ENCODE measurements around the gene TMEM184B. TPM values are rescaled to one million over a fixed set of nuclear protein-coding genes. Genes with fewer than 3 reads are reported as not detected.

Gene TMEM184B
- total RNA-seq, 1 donor from 2014 or later, result 121 TPM

DNA sequence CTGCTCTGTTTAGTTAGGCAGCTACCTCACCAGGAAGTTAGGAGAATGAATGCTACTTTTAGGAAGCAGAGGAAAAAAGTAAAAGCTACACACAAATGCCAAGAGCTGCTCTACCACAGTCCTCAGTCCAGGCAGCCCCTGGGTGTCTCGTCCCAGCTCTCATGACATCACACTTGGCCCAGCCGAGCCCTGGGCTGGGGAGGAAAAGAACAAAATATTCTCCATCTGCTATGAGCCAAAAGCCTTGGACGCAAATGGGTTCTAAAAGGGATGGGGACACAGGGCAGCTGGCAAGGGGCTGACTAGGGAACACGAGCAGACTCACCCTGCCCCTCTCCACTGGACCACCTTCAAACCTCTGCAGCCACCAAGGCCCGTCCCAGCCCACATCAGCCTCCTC lies 26.1 kb downstream of the TMEM184B start:
- Mint-ChIP-seq H3K4me3 (ENCODE audit: unreplicated experiment) (no peak overlapping the region), H3K27me3 (ENCODE audit: low read depth) (no peaks in the 10 kb centered on the region), H3K9me3 (ENCODE audit: low read depth) (no peaks in the 10 kb centered on the region), H3K36me3 (ENCODE audit: low read depth) (peaks cover 23% of the 10 kb centered on the region), H3K4me1 (ENCODE audit: low read depth) (peaks cover 33% of the 10 kb centered on the region), H3K27ac (ENCODE audit: unreplicated experiment) (no peak overlapping the region)
- TF ChIP-seq, protein P1, sequence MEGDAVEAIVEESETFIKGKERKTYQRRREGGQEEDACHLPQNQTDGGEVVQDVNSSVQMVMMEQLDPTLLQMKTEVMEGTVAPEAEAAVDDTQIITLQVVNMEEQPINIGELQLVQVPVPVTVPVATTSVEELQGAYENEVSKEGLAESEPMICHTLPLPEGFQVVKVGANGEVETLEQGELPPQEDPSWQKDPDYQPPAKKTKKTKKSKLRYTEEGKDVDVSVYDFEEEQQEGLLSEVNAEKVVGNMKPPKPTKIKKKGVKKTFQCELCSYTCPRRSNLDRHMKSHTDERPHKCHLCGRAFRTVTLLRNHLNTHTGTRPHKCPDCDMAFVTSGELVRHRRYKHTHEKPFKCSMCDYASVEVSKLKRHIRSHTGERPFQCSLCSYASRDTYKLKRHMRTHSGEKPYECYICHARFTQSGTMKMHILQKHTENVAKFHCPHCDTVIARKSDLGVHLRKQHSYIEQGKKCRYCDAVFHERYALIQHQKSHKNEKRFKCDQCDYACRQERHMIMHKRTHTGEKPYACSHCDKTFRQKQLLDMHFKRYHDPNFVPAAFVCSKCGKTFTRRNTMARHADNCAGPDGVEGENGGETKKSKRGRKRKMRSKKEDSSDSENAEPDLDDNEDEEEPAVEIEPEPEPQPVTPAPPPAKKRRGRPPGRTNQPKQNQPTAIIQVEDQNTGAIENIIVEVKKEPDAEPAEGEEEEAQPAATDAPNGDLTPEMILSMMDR (IDR thresholded peaks at IDR 0.05), result no peak
- DNase-seq (ENCODE audit: low spot score), result no peak

- Mint-ChIP-seq H3K9me3 (ENCODE audit: low read depth) (no peaks in the 10 kb centered on the region), H3K4me3 (ENCODE audit: unreplicated experiment) (no peak overlapping the region), H3K36me3 (ENCODE audit: low read depth) (peaks cover 23% of the 10 kb centered on the region), H3K27ac (ENCODE audit: unreplicated experiment) (no peak overlapping the region), H3K27me3 (ENCODE audit: low read depth) (no peaks in the 10 kb centered on the region), H3K4me1 (ENCODE audit: low read depth) (peaks cover 39% of the 10 kb centered on the region)
- TF ChIP-seq, protein P1 (IDR thresholded peaks at IDR 0.05), result no peak
- DNase-seq (ENCODE audit: low spot score), result no peak
Observed at GRCh38 chr22:38246046-38246658, 26.7 kb downstream of the TMEM184B start.

DNA sequence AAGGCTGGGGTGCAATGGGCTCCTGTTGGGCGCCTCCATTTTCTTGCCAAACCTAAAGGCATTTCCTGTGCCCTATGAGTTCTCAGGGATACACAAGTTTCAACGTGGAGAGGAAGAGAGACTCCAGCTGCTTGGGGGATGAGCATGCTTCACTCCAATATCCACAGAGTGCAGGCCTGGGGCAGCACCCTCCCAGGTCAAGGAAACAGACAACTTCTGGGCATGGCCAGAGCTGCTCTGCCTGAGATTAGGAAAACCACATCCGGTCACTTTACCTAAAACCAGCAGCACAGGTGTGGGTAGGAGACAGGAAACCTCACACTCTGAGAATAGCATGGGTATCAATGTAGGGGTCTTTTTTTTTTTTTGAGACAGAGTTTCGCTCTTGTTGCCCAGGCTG lies 28.7 kb downstream of the TMEM184B start:
- H3K27ac Mint-ChIP-seq (ENCODE audit: unreplicated experiment), result no peak overlapping the region
- TF ChIP-seq, protein P1 (IDR thresholded peaks at IDR 0.05), result no peak
- DNase-seq (ENCODE audit: low spot score), result no peak

GRCh38 chr22:38243007-38243765 lies 29.6 kb downstream of the TMEM184B start:
- Mint-ChIP-seq H3K36me3 (ENCODE audit: low read depth) (peaks cover 22% of the 10 kb centered on the region), H3K27ac (ENCODE audit: unreplicated experiment) (peak overlapping the region; percentile 74), H3K4me3 (ENCODE audit: unreplicated experiment) (no peak overlapping the region), H3K9me3 (ENCODE audit: low read depth) (no peaks in the 10 kb centered on the region), H3K4me1 (ENCODE audit: low read depth) (peaks cover 54% of the 10 kb centered on the region), H3K27me3 (ENCODE audit: low read depth) (no peaks in the 10 kb centered on the region)
- DNase-seq (ENCODE audit: low spot score), result no peak
- TF ChIP-seq, protein P1 (IDR thresholded peaks at IDR 0.05), result no peak

More for the DNA sequence above, 28.7 kb downstream of the TMEM184B start:
- Mint-ChIP-seq H3K4me3 (ENCODE audit: unreplicated experiment) (no peak overlapping the region), H3K27me3 (ENCODE audit: low read depth) (no peaks in the 10 kb centered on the region), H3K4me1 (ENCODE audit: low read depth) (peaks cover 49% of the 10 kb centered on the region), H3K9me3 (ENCODE audit: low read depth) (no peaks in the 10 kb centered on the region), H3K36me3 (ENCODE audit: low read depth) (peaks cover 24% of the 10 kb centered on the region)

DNA sequence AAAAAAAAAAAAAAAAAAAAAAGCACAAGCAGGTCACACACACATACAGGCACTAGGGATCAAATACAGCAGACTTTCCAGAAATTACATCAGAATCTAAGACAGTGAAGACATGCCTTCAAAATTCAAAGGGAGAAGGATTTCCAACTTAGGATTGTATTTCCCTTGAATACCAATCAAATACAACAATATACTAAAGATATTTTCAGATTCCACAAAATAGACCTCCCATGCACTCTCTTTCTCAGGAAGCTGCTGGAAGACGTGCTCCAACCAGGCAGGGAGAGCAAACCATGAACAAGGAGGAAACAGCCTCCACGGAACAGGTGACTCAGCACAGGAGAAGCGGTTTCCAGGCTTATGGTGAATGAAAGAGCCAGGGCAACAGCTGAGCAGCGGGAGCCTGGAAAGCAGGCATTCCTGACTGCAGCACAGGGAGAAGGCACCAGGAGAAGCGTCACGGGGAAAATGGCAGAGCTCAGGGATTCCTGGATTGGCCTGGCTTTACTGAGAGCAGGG lies 32.0 kb downstream of the TMEM184B start:
- no peaks in the 10 kb centered on the region for H3K27me3 Mint-ChIP-seq (ENCODE audit: low read depth)
- TF ChIP-seq, protein P1 (IDR thresholded peaks at IDR 0.05), result no peak
- peaks cover 58% of the 10 kb centered on the region for H3K4me1 Mint-ChIP-seq (ENCODE audit: low read depth)
- peak overlapping the region; percentile 24 for H3K4me3 Mint-ChIP-seq (ENCODE audit: unreplicated experiment)
- H3K27ac Mint-ChIP-seq (ENCODE audit: unreplicated experiment), result peak overlapping the region; percentile 98
- H3K36me3 Mint-ChIP-seq (ENCODE audit: low read depth), result peaks cover 21% of the 10 kb centered on the region
- DNase-seq (ENCODE audit: low spot score), result no peak
- H3K9me3 Mint-ChIP-seq (ENCODE audit: low read depth), result no peaks in the 10 kb centered on the region

All from chondrocyte (in vitro differentiated cells).